ENCODE data around the gene DDX54. TPM values are rescaled to one million over a fixed set of nuclear protein-coding genes. Genes with fewer than 3 reads are reported as not detected.

Gene DDX54
- total and polyA plus RNA-seq, 2 of the 8 experiments (the other 6 are each of a cell fraction or from before 2014, with no cell fraction given) = 64.9 to 113 TPM

- TF ChIP-seq CHD7 (IDR thresholded peaks at IDR 0.05; ENCODE audit: insufficient replicate concordance, low read length) (no peak), SIN3A (conservative IDR thresholded peaks at IDR 0.05 in 1 of 2, IDR thresholded peaks at IDR 0.05 in 1 of 2; ENCODE audit: low read depth in 1 of 2, low read length in 2 of 2) (no peak), SIRT6 (IDR thresholded peaks at IDR 0.05; ENCODE audit: low read length) (no peak), HDAC2 (IDR thresholded peaks at IDR 0.05; ENCODE audit: borderline replicate concordance in 1 of 2, low read depth in 2 of 2, low read length in 2 of 2) (no peak), YY1 (IDR thresholded peaks at IDR 0.05; ENCODE audit: low read depth, low read length) (no peak), USF2 (IDR thresholded peaks at IDR 0.05; ENCODE audit: low read length) (no peak)
These were observed 12.1 kb downstream of the DDX54 start (continued) for GRCh38 chr12:113173081-113173698.
